SJSA1 (cell line): ENCODE measurements around the gene HEATR5A. TPM values are rescaled to one million over a fixed set of nuclear protein-coding genes. Genes with fewer than 3 reads are reported as not detected.
A peak's percentile ranks its signal among the peaks of the same experiment; 100 is the strongest.
"Not testable (repeated sequence)": the region's sequence is repeated elsewhere in the genome, so short reads cannot be mapped to it uniquely, and the experiment has no call there.

Experiments used
- DNase-seq, 2 experiments: peaks; one replicate each; pipeline ENCODE4 v3.0.0-alpha.2; 2015 to 2020; ENCODE audit warnings: low spot score in 2 of 2, low read depth in 1 of 2
- H3K27ac ChIP-seq: fragments of 250-450 bp; sonication (Bioruptor Pico); 2 replicates; pipeline ENCODE4 v1.5.1; 2020; ENCODE audit warnings: mild to moderate bottlenecking, moderate library complexity
- H3K27me3 ChIP-seq: fragments of 250-450 bp; sonication (Bioruptor Pico); replicated peaks from 2 replicates; pipeline ENCODE4 v1.5.1; 2020; ENCODE audit warnings: mild to moderate bottlenecking, moderate library complexity
- H3K36me3 ChIP-seq: fragments of 250-450 bp; sonication (Bioruptor Pico); 2 replicates; pipeline ENCODE4 v1.5.1; 2020; ENCODE audit warnings: mild to moderate bottlenecking
- H3K4me1 ChIP-seq: fragments of 250-450 bp; sonication (Bioruptor Pico); replicated peaks from 2 replicates; pipeline ENCODE4 v1.6.1; 2021; ENCODE audit warnings: mild to moderate bottlenecking
- H3K4me3 ChIP-seq: fragments of 250-450 bp; sonication (Bioruptor Pico); 2 replicates; pipeline ENCODE4 v1.5.1; 2020; ENCODE audit warnings: mild to moderate bottlenecking
- H3K9me3 ChIP-seq: fragments of 250-450 bp; sonication (Bioruptor Pico); replicated peaks from 2 replicates; pipeline ENCODE4 v1.5.1; 2020; ENCODE audit warnings: mild to moderate bottlenecking
- total RNA-seq: library from RNA; depleted of rRNA; stranded (reverse); fragments of >200 nt; shearing (Covaris generic); gene quantifications from 2 replicates; pipeline ENCODE4 v1.2.3, GENCODE V29; 2014; rRNA removed

The HEATR5A gene
- total RNA-seq, 1 experiment from 2014 or later: 23.4 TPM

GRCh38 chr14:31257244-31257553 is 163.2 kb downstream of the HEATR5A start:
- Histone ChIP-seq H3K4me1 (no peaks in the 10 kb centered on the region), H3K36me3 (no peaks in the 10 kb centered on the region), H3K27ac (no peak overlapping the region), H3K27me3 (no peaks in the 10 kb centered on the region), H3K9me3 (no peaks in the 10 kb centered on the region), H3K4me3 (no peak overlapping the region)
- DNase-seq: no peak

- H3K9me3 ChIP-seq: no peaks in the 10 kb centered on the region
- H3K36me3 ChIP-seq: no peaks in the 10 kb centered on the region
- H3K4me3 ChIP-seq: no peak overlapping the region
- no peaks in the 10 kb centered on the region for H3K27me3 ChIP-seq
- H3K27ac ChIP-seq: no peak overlapping the region
- no peak for DNase-seq
- H3K4me1 ChIP-seq: no peaks in the 10 kb centered on the region
Observed at GRCh38 chr14:31256534-31257243, 163.7 kb downstream of the HEATR5A start.

DNA sequence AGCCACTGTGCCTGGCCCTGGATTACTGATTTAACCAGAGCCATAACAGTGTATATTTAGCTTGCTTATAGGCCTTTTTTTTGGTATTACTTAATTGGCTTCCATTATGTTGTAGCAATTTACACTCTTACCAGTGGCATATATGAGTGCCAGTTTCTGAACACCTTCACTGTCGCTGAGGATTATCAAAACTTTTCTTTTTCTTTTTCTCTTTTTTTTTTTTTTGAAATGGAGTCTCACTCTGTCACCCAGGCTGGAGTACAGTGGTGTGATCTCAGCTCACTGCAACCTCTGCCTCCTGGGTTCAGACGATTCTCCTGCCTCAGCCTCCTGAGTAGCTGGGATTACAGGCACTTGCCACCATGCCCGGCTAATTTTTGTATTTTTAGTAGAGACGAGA is 164.4 kb downstream of the HEATR5A start:
- H3K36me3 ChIP-seq, DNase-seq, H3K27me3 ChIP-seq, H3K4me3 ChIP-seq, H3K27ac ChIP-seq, H3K9me3 ChIP-seq, H3K4me1 ChIP-seq: not testable (repeated sequence)

GRCh38 chr14:31255286-31255685 is 165.1 kb downstream of the HEATR5A start:
- no peak for DNase-seq
- Histone ChIP-seq H3K27me3 (no peaks in the 10 kb centered on the region), H3K27ac (no peak overlapping the region), H3K4me1 (no peaks in the 10 kb centered on the region), H3K9me3 (no peaks in the 10 kb centered on the region), H3K36me3 (no peaks in the 10 kb centered on the region), H3K4me3 (no peak overlapping the region)

- Histone ChIP-seq H3K9me3 (no peaks in the 10 kb centered on the region), H3K4me3 (no peak overlapping the region), H3K36me3 (no peaks in the 10 kb centered on the region), H3K27me3 (no peaks in the 10 kb centered on the region), H3K27ac (no peak overlapping the region), H3K4me1 (no peaks in the 10 kb centered on the region)
- no peak for DNase-seq
Observed at GRCh38 chr14:31253746-31254471, 166.4 kb downstream of the HEATR5A start.

- Histone ChIP-seq H3K4me1 (no peaks in the 10 kb centered on the region), H3K27ac (no peak overlapping the region), H3K27me3 (no peaks in the 10 kb centered on the region), H3K9me3 (no peaks in the 10 kb centered on the region), H3K4me3 (no peak overlapping the region), H3K36me3 (no peaks in the 10 kb centered on the region)
- DNase-seq: no peak
Observed at GRCh38 chr14:31252865-31253264, 167.5 kb downstream of the HEATR5A start.

GRCh38 chr14:31251028-31251958 is 169.1 kb downstream of the HEATR5A start:
- Histone ChIP-seq H3K4me3 (no peak overlapping the region), H3K27me3 (no peaks in the 10 kb centered on the region), H3K4me1 (no peaks in the 10 kb centered on the region), H3K9me3 (no peaks in the 10 kb centered on the region), H3K27ac (no peak overlapping the region), H3K36me3 (no peaks in the 10 kb centered on the region)
- DNase-seq: no peak

DNA sequence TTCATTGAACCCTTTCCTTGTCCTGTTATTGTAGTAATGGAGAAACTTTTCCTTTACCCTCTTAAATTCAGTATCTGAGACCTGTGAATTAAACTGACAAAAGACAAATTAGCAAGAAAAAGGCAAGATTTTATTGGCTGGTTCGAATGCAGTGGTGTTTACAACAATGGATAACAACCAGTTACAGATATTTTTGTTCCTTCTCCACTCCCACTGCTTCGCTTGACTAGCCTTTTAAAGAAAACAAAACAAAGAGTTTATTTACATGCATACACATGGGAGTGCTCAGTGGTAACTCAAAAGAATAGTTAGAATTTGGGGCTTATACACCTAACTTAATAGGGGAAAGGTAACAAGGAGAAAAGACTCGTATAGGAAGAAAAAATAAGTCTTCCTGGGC is 175.7 kb downstream of the HEATR5A start:
- H3K36me3 ChIP-seq: no peaks in the 10 kb centered on the region
- no peak for DNase-seq
- no peaks in the 10 kb centered on the region for H3K27me3 ChIP-seq
- no peak overlapping the region for H3K4me3 ChIP-seq
- H3K4me1 ChIP-seq: peaks cover 17% of the 10 kb centered on the region
- H3K9me3 ChIP-seq: no peaks in the 10 kb centered on the region
- no peak overlapping the region for H3K27ac ChIP-seq

- Histone ChIP-seq H3K27ac (no peak overlapping the region), H3K4me3 (no peak overlapping the region), H3K27me3 (no peaks in the 10 kb centered on the region), H3K9me3 (no peaks in the 10 kb centered on the region), H3K36me3 (no peaks in the 10 kb centered on the region), H3K4me1 (peaks cover 17% of the 10 kb centered on the region)
- DNase-seq: no peak
Observed at GRCh38 chr14:31243860-31244259, 176.5 kb downstream of the HEATR5A start.

GRCh38 chr14:31242161-31242940 is 178.0 kb downstream of the HEATR5A start:
- 0 out of 2 replicates have a peak overlapping the region, but pooled peaks have one; percentile 0 for H3K4me3 ChIP-seq
- peak overlapping the region; percentile 15 for H3K27ac ChIP-seq
- not testable (repeated sequence) for H3K36me3 ChIP-seq, DNase-seq, H3K9me3 ChIP-seq, H3K27me3 ChIP-seq
- H3K4me1 ChIP-seq: peaks cover 17% of the 10 kb centered on the region

Other genes with a start within 250 kb of the HEATR5A start
- gene HECTD1, start 212.8 kb downstream of the HEATR5A start, total RNA-seq: 130 and 140 TPM in 2 replicates
- gene DTD2, start 37.0 kb upstream of the HEATR5A start, total RNA-seq: 30.4 and 48.7 TPM in 2 replicates
- not detected in 2 replicates for gene GPR33, start 67.5 kb upstream of the HEATR5A start, total RNA-seq
- 7.5 and 9.7 TPM in 2 replicates for gene NUBPL, start 140.9 kb upstream of the HEATR5A start, total RNA-seq